Neural progenitor cell (in vitro differentiated cells): ENCODE results near the gene PAPOLB. TPM values are rescaled to one million over a fixed set of nuclear protein-coding genes. Genes with fewer than 3 reads are reported as not detected.
A peak's percentile ranks its signal among the peaks of the same experiment; 100 is the strongest.

Source experiments
- DNase-seq: peaks from one replicate; pipeline ENCODE4 v3.0.0-alpha.2; 2016; ENCODE audit warnings: low spot score
- H2AFZ ChIP-seq: fragments of 200-600 bp; sonication (generic); replicated peaks from 2 replicates; pipeline ENCODE4 v1.6.1; 2016; ENCODE audit warnings: antibody characterized with exemption
- H3F3A ChIP-seq: fragments of 200-600 bp; sonication (generic); 2 replicates; pipeline ENCODE4 v1.6.1; 2016; ENCODE audit warnings: antibody characterized with exemption, low read depth
- H3K27ac ChIP-seq: fragments of 200-600 bp; sonication (generic); 2 replicates; pipeline ENCODE4 v1.5.1; 2016; ENCODE audit warnings: mild to moderate bottlenecking
- H3K27me3 ChIP-seq: fragments of 200-600 bp; sonication (generic); 2 replicates; pipeline ENCODE4 v1.6.1; 2016; ENCODE audit warnings: mild to moderate bottlenecking, moderate library complexity
- H3K36me3 ChIP-seq: fragments of 200-600 bp; sonication (generic); 2 replicates; pipeline ENCODE4 v1.5.1; 2016
- H3K4me1 ChIP-seq: fragments of 200-600 bp; sonication (generic); 2 replicates; pipeline ENCODE4 v1.6.1; 2016; ENCODE audit warnings: mixed run types
- H3K4me2 ChIP-seq: fragments of 200-600 bp; sonication (generic); 2 replicates; pipeline ENCODE4 v1.6.1; 2016
- H3K4me3 ChIP-seq: fragments of 200-600 bp; sonication (generic); 2 replicates; pipeline ENCODE4 v1.5.1; 2016
- H3K79me2 ChIP-seq: fragments of 200-600 bp; sonication (generic); 2 replicates; pipeline ENCODE4 v1.6.1; 2016; ENCODE audit warnings: low read depth
- H3K9ac ChIP-seq: fragments of 200-600 bp; sonication (generic); 2 replicates; pipeline ENCODE4 v1.6.1; 2016
- H3K9me3 ChIP-seq: fragments of 200-600 bp; sonication (generic); 2 replicates; pipeline ENCODE4 v1.5.1; 2016; ENCODE audit warnings: low read depth
- H4K20me1 ChIP-seq: fragments of 200-600 bp; sonication (generic); 2 replicates; pipeline ENCODE4 v1.6.1; 2016; ENCODE audit warnings: low read depth
- H3K27ac Mint-ChIP-seq: 3 replicates; pipeline ENCODE4 v1.8.0; 2021; ENCODE audit warnings: mixed read lengths
- H3K27me3 Mint-ChIP-seq: 2 replicates; pipeline ENCODE4 v1.8.0; 2022; ENCODE audit warnings: low read depth, mild to moderate bottlenecking, inconsistent platforms, moderate library complexity, mixed read lengths; ENCODE audit not compliant: insufficient read depth
- H3K36me3 Mint-ChIP-seq: 3 replicates; pipeline ENCODE4 v1.8.0; 2021; ENCODE audit warnings: mixed read lengths
- H3K4me1 Mint-ChIP-seq: 3 replicates; pipeline ENCODE4 v1.8.0; 2021; ENCODE audit warnings: mixed read lengths
- H3K4me3 Mint-ChIP-seq: 3 replicates; pipeline ENCODE4 v1.8.0; 2021; ENCODE audit warnings: mild to moderate bottlenecking, moderate library complexity, mixed read lengths
- H3K9me3 Mint-ChIP-seq: 3 replicates; pipeline ENCODE4 v1.8.0; 2020; ENCODE audit warnings: mixed read lengths
- CTCF ChIP-seq: fragments of 200-600 bp; sonication (generic); IDR thresholded peaks from 2 replicates; pipeline ENCODE4 v1.5.1; 2017; ENCODE audit warnings: antibody characterized with exemption, mild to moderate bottlenecking
- EZH2 ChIP-seq: fragments of 200-600 bp; sonication (generic); IDR thresholded peaks from 2 replicates; pipeline ENCODE4 v1.6.1; 2017; ENCODE audit warnings: antibody characterized with exemption, mild to moderate bottlenecking, moderate library complexity
- EZH2phosphoT487 ChIP-seq: fragments of 200-600 bp; sonication (generic); IDR thresholded peaks from 2 replicates; pipeline ENCODE4 v1.6.1; 2017; ENCODE audit warnings: antibody characterized with exemption
- total RNA-seq: library from RNA; depleted of rRNA; stranded (reverse); fragments of >200 nt; gene quantifications from 2 replicates; pipeline ENCODE4 v1.2.3, GENCODE V29; 2015; ENCODE audit warnings: low replicate concordance

Gene PAPOLB
- total RNA-seq, 1 donor from 2014 or later: not detected

GRCh38 chr7:4832711-4833110 is 29.1 kb downstream of the PAPOLB start:
- no peak overlapping the region for H3K4me2 ChIP-seq
- peaks cover 7% of the 10 kb centered on the region for H3K4me1 ChIP-seq
- no peaks in the 10 kb centered on the region for H3K9me3 Mint-ChIP-seq

GRCh38 chr7:4831723-4832495 is 29.9 kb downstream of the PAPOLB start:
- H3K36me3 Mint-ChIP-seq: peaks cover 18% of the 10 kb centered on the region
- no peak overlapping the region for H3K4me3 Mint-ChIP-seq
- H3K9ac ChIP-seq: no peak overlapping the region
- H2AFZ ChIP-seq: no peak overlapping the region
- no peaks in the 10 kb centered on the region for H3K36me3 ChIP-seq
- no peaks in the 10 kb centered on the region for H3K9me3 ChIP-seq
- no peaks in the 10 kb centered on the region for H3F3A ChIP-seq
- no peak for DNase-seq
- H3K4me1 ChIP-seq: no peaks in the 10 kb centered on the region
- H3K4me2 ChIP-seq: no peak overlapping the region
- H3K9me3 Mint-ChIP-seq: no peaks in the 10 kb centered on the region
- no peak overlapping the region for H3K4me3 ChIP-seq
- peaks cover 8% of the 10 kb centered on the region for H3K4me1 Mint-ChIP-seq
- no peaks in the 10 kb centered on the region for H3K79me2 ChIP-seq
- TF ChIP-seq CTCF (no peak), EZH2phosphoT487 (no peak), EZH2 (no peak)
- H3K27me3 Mint-ChIP-seq: peaks cover 8% of the 10 kb centered on the region
- no peaks in the 10 kb centered on the region for H4K20me1 ChIP-seq
- no peak overlapping the region for H3K27ac ChIP-seq
- H3K27me3 ChIP-seq: no peaks in the 10 kb centered on the region
- H3K27ac Mint-ChIP-seq: no peak overlapping the region

More at GRCh38 chr7:4832711-4833110, 29.1 kb downstream of the PAPOLB start:
- Mint-ChIP-seq H3K4me1 (peaks cover 15% of the 10 kb centered on the region), H3K27ac (no peak overlapping the region), H3K4me3 (peak overlapping the region; percentile 58), H3K36me3 (peaks cover 18% of the 10 kb centered on the region), H3K27me3 (peaks cover 8% of the 10 kb centered on the region)
- Histone ChIP-seq H2AFZ (no peak overlapping the region), H3K9ac (no peak overlapping the region), H3F3A (peaks cover 6% of the 10 kb centered on the region), H3K36me3 (no peaks in the 10 kb centered on the region), H3K79me2 (no peaks in the 10 kb centered on the region), H3K27me3 (no peaks in the 10 kb centered on the region), H3K9me3 (no peaks in the 10 kb centered on the region), H3K27ac (no peak overlapping the region), H4K20me1 (no peaks in the 10 kb centered on the region), H3K4me3 (no peak overlapping the region)
- no peak for TF ChIP-seq EZH2
- no peak for TF ChIP-seq EZH2phosphoT487
- no peak for TF ChIP-seq CTCF
- DNase-seq: no peak

- peak; percentile 89 for DNase-seq
- no peak overlapping the region for H3K9ac ChIP-seq
- no peaks in the 10 kb centered on the region for H3K36me3 ChIP-seq
- H3K79me2 ChIP-seq: no peaks in the 10 kb centered on the region
- peaks cover 18% of the 10 kb centered on the region for H3K36me3 Mint-ChIP-seq
- no peaks in the 10 kb centered on the region for H3K9me3 ChIP-seq
- no peaks in the 10 kb centered on the region for H3K27me3 ChIP-seq
- peaks cover 5% of the 10 kb centered on the region for H3K4me1 Mint-ChIP-seq
- no peak overlapping the region for H3K4me3 Mint-ChIP-seq
- no peaks in the 10 kb centered on the region for H3K9me3 Mint-ChIP-seq
- no peak overlapping the region for H3K27ac ChIP-seq
- peak overlapping the region; percentile 81 for H2AFZ ChIP-seq
- no peak overlapping the region for H3K4me2 ChIP-seq
- H3K27me3 Mint-ChIP-seq: peaks cover 6% of the 10 kb centered on the region
- no peak for TF ChIP-seq EZH2
- peak; percentile 87 for TF ChIP-seq CTCF
- no peak for TF ChIP-seq EZH2phosphoT487
- H3K27ac Mint-ChIP-seq: peak overlapping the region; percentile 97
- no peaks in the 10 kb centered on the region for H3K4me1 ChIP-seq
- no peaks in the 10 kb centered on the region for H4K20me1 ChIP-seq
- H3K4me3 ChIP-seq: no peak overlapping the region
- H3F3A ChIP-seq: no peaks in the 10 kb centered on the region
Measured at GRCh38 chr7:4830176-4830575, 31.7 kb downstream of the PAPOLB start.
